Keratinocyte (primary cell): ENCODE measurements around the gene SETBP1.

Experiments
- EZH2 ChIP-seq: IDR thresholded peaks from one replicate; pipeline ENCODE4 v1.6.1; 2012; ENCODE audit warnings: inconsistent platforms, mild to moderate bottlenecking, low read length, moderate library complexity
- TF ChIP-seq, protein P1 (sequence below), 3 experiments: IDR thresholded peaks in 1 of 3; conservative IDR thresholded peaks in 1 of 3; optimal IDR thresholded peaks in 1 of 3; 2 replicates in 2 of 3; 3 replicates in 1 of 3; pipeline versions ENCODE3 to v1.5.1; 2011; ENCODE audit warnings: low read length in 3 of 3, mild to moderate bottlenecking in 3 of 3, moderate library complexity in 2 of 3, control low read depth in 1 of 3, inconsistent platforms in 1 of 3; ENCODE audit not compliant: insufficient read depth in 2 of 3; ENCODE audit errors: extremely low read depth in 1 of 3

DNA sequence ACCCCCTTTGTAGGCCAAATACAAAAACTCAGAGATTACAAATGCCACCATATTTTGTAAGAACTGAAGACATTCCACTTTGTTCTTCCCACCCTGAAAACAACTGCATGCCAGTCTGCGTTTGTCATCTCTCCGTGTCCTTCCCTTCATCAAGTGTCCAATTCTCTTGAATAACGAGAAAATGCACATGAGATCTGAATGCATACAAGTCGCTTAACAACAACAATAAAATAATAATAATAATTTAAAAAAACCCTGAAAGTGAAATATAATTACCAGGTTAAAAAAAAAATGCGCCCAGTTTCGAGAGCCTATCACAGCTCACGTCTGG is 2.0 kb upstream of the SETBP1 start:
- TF ChIP-seq, protein P1, sequence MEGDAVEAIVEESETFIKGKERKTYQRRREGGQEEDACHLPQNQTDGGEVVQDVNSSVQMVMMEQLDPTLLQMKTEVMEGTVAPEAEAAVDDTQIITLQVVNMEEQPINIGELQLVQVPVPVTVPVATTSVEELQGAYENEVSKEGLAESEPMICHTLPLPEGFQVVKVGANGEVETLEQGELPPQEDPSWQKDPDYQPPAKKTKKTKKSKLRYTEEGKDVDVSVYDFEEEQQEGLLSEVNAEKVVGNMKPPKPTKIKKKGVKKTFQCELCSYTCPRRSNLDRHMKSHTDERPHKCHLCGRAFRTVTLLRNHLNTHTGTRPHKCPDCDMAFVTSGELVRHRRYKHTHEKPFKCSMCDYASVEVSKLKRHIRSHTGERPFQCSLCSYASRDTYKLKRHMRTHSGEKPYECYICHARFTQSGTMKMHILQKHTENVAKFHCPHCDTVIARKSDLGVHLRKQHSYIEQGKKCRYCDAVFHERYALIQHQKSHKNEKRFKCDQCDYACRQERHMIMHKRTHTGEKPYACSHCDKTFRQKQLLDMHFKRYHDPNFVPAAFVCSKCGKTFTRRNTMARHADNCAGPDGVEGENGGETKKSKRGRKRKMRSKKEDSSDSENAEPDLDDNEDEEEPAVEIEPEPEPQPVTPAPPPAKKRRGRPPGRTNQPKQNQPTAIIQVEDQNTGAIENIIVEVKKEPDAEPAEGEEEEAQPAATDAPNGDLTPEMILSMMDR (optimal IDR thresholded peaks at IDR 0.05 in 1 of 3, IDR thresholded peaks at IDR 0.05 in 1 of 3, conservative IDR thresholded peaks at IDR 0.05 in 1 of 3; ENCODE audit: extremely low read depth in 1 of 3, insufficient read depth in 2 of 3, low read length in 3 of 3), result no peak
- no peak for TF ChIP-seq EZH2
